ENCODE results near the gene SPATA31C1. TPM values are rescaled to one million over a fixed set of nuclear protein-coding genes. Genes with fewer than 3 reads are reported as not detected.
A peak's percentile ranks its signal among the peaks of the same experiment; 100 is the strongest.

SPATA31C1 gene
- total RNA-seq, 1 donor from 2014 or later, result not detected

- H3K27me3 ChIP-seq (ENCODE audit: control insufficient read depth, insufficient read depth, low read length), result no peaks in the 10 kb centered on the region
- no peak for DNase-seq (ENCODE audit: low read depth)
- H3K36me3 ChIP-seq (ENCODE audit: control insufficient read depth, insufficient read depth, low read length), result no peaks in the 10 kb centered on the region
- peak; percentile 43 for TF ChIP-seq CTCF (IDR thresholded peaks at IDR 0.05; ENCODE audit: insufficient read depth, low read length, poor library complexity, severe bottlenecking)
- no peak overlapping the region for H3K4me3 ChIP-seq (ENCODE audit: low read depth, low read length)
These were observed 33.2 kb downstream of the SPATA31C1 start for GRCh38 chr9:87950765-87951488.

- no peak for TF ChIP-seq CTCF (IDR thresholded peaks at IDR 0.05; ENCODE audit: insufficient read depth, low read length, poor library complexity, severe bottlenecking)
These were observed 36.5 kb downstream of the SPATA31C1 start for GRCh38 chr9:87954230-87954629.

GRCh38 chr9:87957839-87958238, 40.1 kb downstream of the SPATA31C1 start:
- no peak for DNase-seq (ENCODE audit: low read depth)
- Histone ChIP-seq H3K27me3 (ENCODE audit: control insufficient read depth, insufficient read depth, low read length) (no peaks in the 10 kb centered on the region), H3K4me3 (ENCODE audit: low read depth, low read length) (no peak overlapping the region), H3K36me3 (ENCODE audit: control insufficient read depth, insufficient read depth, low read length) (no peaks in the 10 kb centered on the region)
- no peak for TF ChIP-seq CTCF (IDR thresholded peaks at IDR 0.05; ENCODE audit: insufficient read depth, low read length, poor library complexity, severe bottlenecking)

More at GRCh38 chr9:87954230-87954629, 36.5 kb downstream of the SPATA31C1 start:
- no peaks in the 10 kb centered on the region for H3K36me3 ChIP-seq (ENCODE audit: control insufficient read depth, insufficient read depth, low read length)
- no peak overlapping the region for H3K4me3 ChIP-seq (ENCODE audit: low read depth, low read length)
- DNase-seq (ENCODE audit: low read depth), result no peak
- no peaks in the 10 kb centered on the region for H3K27me3 ChIP-seq (ENCODE audit: control insufficient read depth, insufficient read depth, low read length)

GRCh38 chr9:87958591-87958990, 40.8 kb downstream of the SPATA31C1 start:
- TF ChIP-seq CTCF (IDR thresholded peaks at IDR 0.05; ENCODE audit: insufficient read depth, low read length, poor library complexity, severe bottlenecking), result no peak
- H3K36me3 ChIP-seq (ENCODE audit: control insufficient read depth, insufficient read depth, low read length), result no peaks in the 10 kb centered on the region
- H3K27me3 ChIP-seq (ENCODE audit: control insufficient read depth, insufficient read depth, low read length), result no peaks in the 10 kb centered on the region
- H3K4me3 ChIP-seq (ENCODE audit: low read depth, low read length), result no peak overlapping the region
- DNase-seq (ENCODE audit: low read depth), result no peak

GRCh38 chr9:87959916-87960581, 42.3 kb downstream of the SPATA31C1 start:
- Histone ChIP-seq H3K27me3 (ENCODE audit: control insufficient read depth, insufficient read depth, low read length) (no peaks in the 10 kb centered on the region), H3K36me3 (ENCODE audit: control insufficient read depth, insufficient read depth, low read length) (no peaks in the 10 kb centered on the region), H3K4me3 (ENCODE audit: low read depth, low read length) (no peak overlapping the region)
- no peak for DNase-seq (ENCODE audit: low read depth)
- no peak for TF ChIP-seq CTCF (IDR thresholded peaks at IDR 0.05; ENCODE audit: insufficient read depth, low read length, poor library complexity, severe bottlenecking)
